ENCODE data around the gene RDX. TPM values are rescaled to one million over a fixed set of nuclear protein-coding genes. Genes with fewer than 3 reads are reported as not detected.

RDX gene
- total and polyA plus RNA-seq, 2 of the 13 experiments (the other 11 are each of a cell fraction or from before 2014, with no cell fraction given) = 20.7 to 63.1 TPM

GRCh38 chr11:110296226-110297075 is at the start of gene RDX (continued):
- TF ChIP-seq ZHX2 (IDR thresholded peaks at IDR 0.05; ENCODE audit: low read depth) = no peak
- TF ChIP-seq ZHX2 (CRISPR knock-in tag; IDR thresholded peaks at IDR 0.05; ENCODE audit: borderline replicate concordance) = no peak; the same call in 1 of the 2 replicates
- no peak for TF ChIP-seq ZNF232 (CRISPR knock-in tag; IDR thresholded peaks at IDR 0.05; ENCODE audit: borderline replicate concordance)
- no peak for TF ChIP-seq ZNF550 (CRISPR knock-in tag; IDR thresholded peaks at IDR 0.05; ENCODE audit: borderline replicate concordance)
- TF ChIP-seq PHB2 (IDR thresholded peaks at IDR 0.05; ENCODE audit: partially characterized antibody) = no peak
- TF ChIP-seq U2AF2 (IDR thresholded peaks at IDR 0.05; ENCODE audit: low read depth, low read length) = no peak
- no peak for TF ChIP-seq AFF4 (CRISPR knock-in tag; IDR thresholded peaks at IDR 0.05)
- no peak for TF ChIP-seq CEBPZ (IDR thresholded peaks at IDR 0.05; ENCODE audit: low read length)
- TF ChIP-seq POLR2AphosphoS2 (IDR thresholded peaks at IDR 0.05; ENCODE audit: low read depth, low read length) = no peak
- TF ChIP-seq E2F2 (CRISPR knock-in tag; IDR thresholded peaks at IDR 0.05; ENCODE audit: borderline replicate concordance) = no peak
- TF ChIP-seq HNRNPK (IDR thresholded peaks at IDR 0.05; ENCODE audit: low read depth, low read length, poor library complexity, severe bottlenecking) = peak; percentile 43
- TF ChIP-seq FOSL2 (CRISPR knock-in tag; IDR thresholded peaks at IDR 0.05) = no peak; the same call in 1 of the 2 replicates
- 0 out of 2 replicates have a peak, but pooled peaks have one; percentile 40 for TF ChIP-seq ZNF761 (CRISPR knock-in tag; conservative IDR thresholded peaks at IDR 0.05)

Measured in HepG2 (cell line).